Coronary artery (tissue), 2 donors: ENCODE results near the gene DDX54.

ENCODE experiments used
- DNase-seq: peaks from one replicate; pipeline ENCODE4 v3.0.0-alpha.2; 2017; ENCODE audit warnings: low spot score
- H3K27ac ChIP-seq, 2 donors: fragments of 200-600 bp; sonication (generic); one replicate each; pipeline ENCODE4 v1.5.1; 2016 to 2019
- H3K4me3 ChIP-seq: fragments of 200-600 bp; sonication (generic); 2 replicates; pipeline ENCODE4 v1.5.1; 2016; ENCODE audit warnings: mild to moderate bottlenecking, moderate library complexity
- TF ChIP-seq, protein P1 (sequence below): fragments of 200-600 bp; sonication (generic); IDR thresholded peaks from one replicate; pipeline ENCODE4 v1.5.1; 2019; ENCODE audit warnings: antibody characterized with exemption

DDX54 gene

GRCh38 chr12:113195598-113195997, 10.3 kb upstream of the DDX54 start:
- Histone ChIP-seq H3K27ac (no peak overlapping the region), H3K4me3 (no peak overlapping the region)
- TF ChIP-seq, protein P1, sequence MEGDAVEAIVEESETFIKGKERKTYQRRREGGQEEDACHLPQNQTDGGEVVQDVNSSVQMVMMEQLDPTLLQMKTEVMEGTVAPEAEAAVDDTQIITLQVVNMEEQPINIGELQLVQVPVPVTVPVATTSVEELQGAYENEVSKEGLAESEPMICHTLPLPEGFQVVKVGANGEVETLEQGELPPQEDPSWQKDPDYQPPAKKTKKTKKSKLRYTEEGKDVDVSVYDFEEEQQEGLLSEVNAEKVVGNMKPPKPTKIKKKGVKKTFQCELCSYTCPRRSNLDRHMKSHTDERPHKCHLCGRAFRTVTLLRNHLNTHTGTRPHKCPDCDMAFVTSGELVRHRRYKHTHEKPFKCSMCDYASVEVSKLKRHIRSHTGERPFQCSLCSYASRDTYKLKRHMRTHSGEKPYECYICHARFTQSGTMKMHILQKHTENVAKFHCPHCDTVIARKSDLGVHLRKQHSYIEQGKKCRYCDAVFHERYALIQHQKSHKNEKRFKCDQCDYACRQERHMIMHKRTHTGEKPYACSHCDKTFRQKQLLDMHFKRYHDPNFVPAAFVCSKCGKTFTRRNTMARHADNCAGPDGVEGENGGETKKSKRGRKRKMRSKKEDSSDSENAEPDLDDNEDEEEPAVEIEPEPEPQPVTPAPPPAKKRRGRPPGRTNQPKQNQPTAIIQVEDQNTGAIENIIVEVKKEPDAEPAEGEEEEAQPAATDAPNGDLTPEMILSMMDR: no peak
- no peak for DNase-seq

GRCh38 chr12:113194971-113195391, 9.7 kb upstream of the DDX54 start:
- no peak for DNase-seq
- no peak overlapping the region for H3K4me3 ChIP-seq
- H3K27ac ChIP-seq: no peak overlapping the region
- TF ChIP-seq, protein P1: no peak

GRCh38 chr12:113191227-113191626, 5.9 kb upstream of the DDX54 start:
- Histone ChIP-seq H3K27ac (no peak overlapping the region), H3K4me3 (no peak overlapping the region)
- TF ChIP-seq, protein P1: no peak
- no peak for DNase-seq

DNA sequence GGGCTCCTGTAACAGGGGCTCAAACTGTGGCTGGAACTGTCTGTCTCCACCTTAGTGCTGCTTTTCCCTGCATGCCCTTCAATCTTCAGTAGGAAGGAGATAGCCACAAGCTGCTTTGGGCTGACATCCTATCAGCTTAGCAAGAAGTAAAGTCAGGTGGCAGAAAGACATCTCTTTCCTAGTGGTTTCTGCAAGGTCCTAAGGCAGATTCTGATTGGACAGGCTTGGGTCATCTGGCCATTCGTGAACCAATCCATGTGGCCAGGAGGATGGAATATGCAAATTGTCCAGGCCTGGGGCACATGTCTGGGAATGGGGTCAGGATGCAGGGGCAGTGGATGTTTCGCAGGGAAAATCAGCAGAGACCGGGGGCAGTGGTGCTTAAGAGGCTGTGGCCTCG, 5.5 kb upstream of the DDX54 start:
- Histone ChIP-seq H3K4me3 (no peak overlapping the region), H3K27ac (no peak overlapping the region)
- TF ChIP-seq, protein P1: no peak
- no peak for DNase-seq

GRCh38 chr12:113189361-113189760, 4.1 kb upstream of the DDX54 start:
- TF ChIP-seq, protein P1: no peak
- Histone ChIP-seq H3K4me3 (no peak overlapping the region), H3K27ac (no peak overlapping the region)
- DNase-seq: no peak

DNA sequence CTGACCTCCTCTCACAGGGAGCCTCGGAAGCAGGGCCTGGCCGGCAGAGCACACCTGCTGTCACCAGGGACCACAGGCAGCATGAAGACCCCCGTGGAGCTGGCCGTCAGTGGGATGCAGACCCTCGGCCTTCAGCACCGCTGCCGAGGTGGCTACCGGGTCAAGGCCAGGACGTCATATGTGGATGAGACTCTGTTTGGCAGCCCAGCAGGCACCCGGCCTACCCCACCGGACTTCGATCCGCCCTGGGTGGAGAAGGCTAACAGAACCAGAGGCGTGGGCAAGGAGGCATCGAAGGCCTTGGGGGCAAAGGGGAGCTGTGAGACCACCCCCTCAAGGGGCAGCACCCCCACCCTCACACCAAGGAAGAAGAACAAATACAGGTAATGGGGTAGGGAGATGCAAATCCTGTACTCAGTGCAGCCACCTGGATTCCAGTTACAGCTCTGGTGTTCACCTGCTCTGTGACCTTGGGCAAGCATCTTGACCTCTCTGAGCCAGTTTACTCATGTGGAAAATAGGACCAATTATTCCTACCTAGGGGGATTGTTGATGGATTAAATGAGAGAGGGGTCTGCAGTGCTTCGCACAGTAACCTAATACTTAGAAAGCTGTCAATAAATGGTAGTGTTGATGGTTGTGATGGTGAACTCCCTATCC, 1.5 kb upstream of the DDX54 start:
- Histone ChIP-seq H3K4me3 (peak overlapping the region; percentile 76), H3K27ac (peak overlapping the region in 1 of 2 donors; percentile 88)
- TF ChIP-seq, protein P1: no peak
- no peak for DNase-seq

DNA sequence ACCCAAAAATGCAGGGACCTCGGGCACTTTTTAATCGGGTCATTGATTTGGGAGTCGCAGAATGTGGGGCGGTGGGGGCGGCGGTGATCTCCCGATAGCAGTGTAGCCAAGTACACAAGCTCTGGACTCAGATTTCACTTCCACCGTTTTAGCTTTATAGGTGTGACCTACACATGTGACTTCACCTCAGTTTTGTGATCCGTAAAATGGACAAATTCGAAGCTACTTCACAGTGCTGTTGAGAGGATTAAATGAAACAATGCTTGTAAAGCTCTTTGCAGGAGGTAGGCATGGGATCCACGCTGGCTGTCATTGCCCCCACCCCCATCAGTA, 721 bp upstream of the DDX54 start:
- Histone ChIP-seq H3K4me3 (peak overlapping the region; percentile 76), H3K27ac (peak overlapping the region; percentile 84 to 88)
- TF ChIP-seq, protein P1: no peak
- DNase-seq: no peak
